Gastroesophageal sphincter (tissue), 4 donors: ENCODE results near the gene GAS2L2. TPM values are rescaled to one million over a fixed set of nuclear protein-coding genes. Genes with fewer than 3 reads are reported as not detected.

Source experiments
- ATAC-seq: fragments of 150-250 bp; one replicate; pipeline ENCODE4 v1.9.1; 2016; ENCODE audit warnings: mild to moderate bottlenecking, moderate library complexity
- H3K27ac ChIP-seq, 4 donors: fragments of 200-600 bp; sonication (generic) in 3 of 4; 1 replicate in 3 of 4; 2 replicates in 1 of 4; pipeline ENCODE4 v1.5.1; 2016 to 2019
- H3K27me3 ChIP-seq: fragments of 200-600 bp; sonication (generic); one replicate; pipeline ENCODE4 v1.5.1; 2019
- H3K36me3 ChIP-seq, 2 donors: fragments of 200-600 bp; sonication (generic); one replicate each; pipeline ENCODE4 v1.5.1; 2019; ENCODE audit warnings: control low read depth in 1 of 2
- H3K4me1 ChIP-seq, 3 donors: fragments of 200-600 bp; sonication (generic); 1 replicate in 2 of 3; 2 replicates in 1 of 3; pipeline ENCODE4 v1.5.1; 2016 to 2019; ENCODE audit warnings: control low read depth in 2 of 3
- H3K4me3 ChIP-seq, 2 donors: fragments of 200-600 bp; sonication (generic); one replicate each; pipeline ENCODE4 v1.5.1; 2019; ENCODE audit warnings: mild to moderate bottlenecking in 1 of 2, moderate library complexity in 1 of 2
- H3K9me3 ChIP-seq, 3 donors: fragments of 200-600 bp; sonication (generic); one replicate each; pipeline ENCODE4 v1.5.1; 2017 to 2019; ENCODE audit warnings: control low read depth in 2 of 3
- CTCF ChIP-seq, 4 experiments: fragments of 200-600 bp in 2 of 4; fragments of 450-650 bp in 2 of 4; sonication (generic) in 1 of 4; IDR thresholded peaks; one replicate each; pipeline ENCODE4 v1.5.1; 2017 to 2019; ENCODE audit warnings: antibody characterized with exemption in 4 of 4, mild to moderate bottlenecking in 2 of 4, moderate library complexity in 2 of 4
- EP300 ChIP-seq: sonication (generic); formaldehyde crosslinking; IDR thresholded peaks from one replicate; pipeline ENCODE4 v1.6.1; 2017; ENCODE audit warnings: antibody characterized with exemption, mild to moderate bottlenecking
- POLR2A ChIP-seq, 2 donors: fragments of 450-650 bp; IDR thresholded peaks; one replicate each; pipeline ENCODE4 v1.6.1; 2017; ENCODE audit warnings: antibody characterized with exemption in 2 of 2, mild to moderate bottlenecking in 2 of 2, moderate library complexity in 1 of 2
- POLR2AphosphoS5 ChIP-seq: sonication (generic); formaldehyde crosslinking; IDR thresholded peaks from one replicate; pipeline ENCODE4 v1.6.1; 2017; ENCODE audit warnings: antibody characterized with exemption
- whole genome bisulfite sequencing, 2 donors: methylation state at CpG; one replicate each; pipeline ENCODE4 v1.1.5; 2018; ENCODE audit warnings: low coverage in 1 of 2; 5-methylcytosine and 5-hydroxymethylcytosine counted together
- total RNA-seq, 4 donors: library from RNA; depleted of rRNA; stranded (reverse); fragments of >200 nt; gene quantifications; one replicate each; pipeline ENCODE4 v1.1.0, GENCODE V29; 2016

GAS2L2 gene
- total RNA-seq, 4 donors from 2014 or later = 1.5 TPM; not detected in 3

GRCh38 chr17:35745749-35746320, 7.2 kb downstream of the GAS2L2 start:
- Histone ChIP-seq H3K27me3 (peaks cover 79% of the 10 kb centered on the region), H3K36me3 (no peaks in the 10 kb centered on the region), H3K4me3 (no peak overlapping the region), H3K4me1 (peaks cover 0 to 48% (median 11%) of the 10 kb centered on the region in 3 donors), H3K9me3 (no peaks in the 10 kb centered on the region), H3K27ac (no peak overlapping the region)
- TF ChIP-seq CTCF (IDR thresholded peaks at IDR 0.05) = no peak
- no peak for TF ChIP-seq POLR2AphosphoS5
- no peak for TF ChIP-seq POLR2A (IDR thresholded peaks at IDR 0.05)
- TF ChIP-seq EP300 = no peak
- ATAC-seq = no peak
- WGBS, 2 donors = 91% methylated on average over 6 of the region's 15 CpGs; no CpG with 5 or more reads in 1 of the 2 donors

DNA sequence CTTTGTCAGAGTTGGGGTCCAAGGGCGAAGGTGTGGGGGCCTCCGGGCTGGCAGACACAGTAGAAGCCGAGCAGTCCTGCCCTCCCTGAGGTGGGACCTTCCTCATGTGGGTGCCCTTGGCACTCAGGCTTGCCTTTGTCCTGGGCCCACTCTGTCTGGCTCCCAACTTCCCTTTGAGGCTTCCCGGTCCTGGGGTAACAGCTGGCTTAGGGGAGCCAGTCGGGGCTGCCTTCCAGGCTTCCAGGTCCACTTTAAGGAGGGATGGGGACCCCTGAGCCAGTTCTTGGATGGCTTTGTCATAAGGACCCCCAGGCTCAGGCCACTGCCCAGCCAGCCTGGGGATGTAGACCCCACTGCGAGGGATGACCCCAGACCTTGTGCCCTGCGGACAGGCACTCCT, 7.8 kb downstream of the GAS2L2 start:
- H3K27me3 ChIP-seq = peaks cover 82% of the 10 kb centered on the region
- peaks cover 0 to 44% (median 10%) of the 10 kb centered on the region in 3 donors for H3K4me1 ChIP-seq
- H3K9me3 ChIP-seq = no peaks in the 10 kb centered on the region
- no CpG with 5 or more reads among the region's 7 CpGs for WGBS, 2 donors
- H3K27ac ChIP-seq = no peak overlapping the region
- TF ChIP-seq POLR2A (IDR thresholded peaks at IDR 0.05) (no peak), CTCF (IDR thresholded peaks at IDR 0.05) (no peak), POLR2AphosphoS5 (no peak), EP300 (no peak)
- H3K36me3 ChIP-seq = no peaks in the 10 kb centered on the region
- ATAC-seq = no peak
- H3K4me3 ChIP-seq = no peak overlapping the region

GRCh38 chr17:35744830-35745229, 8.2 kb downstream of the GAS2L2 start:
- no peak for ATAC-seq
- H3K27me3 ChIP-seq = peaks cover 82% of the 10 kb centered on the region
- peaks cover 0 to 40% (median 6%) of the 10 kb centered on the region in 3 donors for H3K4me1 ChIP-seq
- no peak overlapping the region for H3K4me3 ChIP-seq
- 50 to 80% methylated on average over 1 of the region's 8 CpGs for WGBS, 2 donors
- H3K9me3 ChIP-seq = no peaks in the 10 kb centered on the region
- TF ChIP-seq POLR2AphosphoS5 (no peak), CTCF (IDR thresholded peaks at IDR 0.05) (no peak), POLR2A (IDR thresholded peaks at IDR 0.05) (no peak)
- H3K27ac ChIP-seq = no peak overlapping the region
- no peaks in the 10 kb centered on the region for H3K36me3 ChIP-seq

GRCh38 chr17:35743626-35744328, 9.3 kb downstream of the GAS2L2 start:
- WGBS, 2 donors = 25 to 27% methylated on average over 5 to 6 of the region's 7 CpGs
- no peak for ATAC-seq
- no peaks in the 10 kb centered on the region for H3K9me3 ChIP-seq
- H3K36me3 ChIP-seq = no peaks in the 10 kb centered on the region
- peaks cover 0 to 31% (median 6%) of the 10 kb centered on the region in 3 donors for H3K4me1 ChIP-seq
- TF ChIP-seq CTCF (IDR thresholded peaks at IDR 0.05) = no peak
- TF ChIP-seq POLR2A (IDR thresholded peaks at IDR 0.05) = no peak
- no peak for TF ChIP-seq POLR2AphosphoS5
- no peak for TF ChIP-seq EP300
- H3K27ac ChIP-seq = no peak overlapping the region
- no peak overlapping the region for H3K4me3 ChIP-seq
- peaks cover 72% of the 10 kb centered on the region for H3K27me3 ChIP-seq
